Measurements from ENCODE around the gene GATAD2B. TPM values are rescaled to one million over a fixed set of nuclear protein-coding genes. Genes with fewer than 3 reads are reported as not detected.

GATAD2B gene
- total and polyA plus RNA-seq, 2 donors (not counting 3 experiments of a cell fraction or from before 2014, with no cell fraction given) = 8.5 to 46.3 TPM

- DNase-seq (ENCODE audit: low read depth, low spot score) = no peak
- Histone ChIP-seq H4K20me1 (replicated peaks; ENCODE audit: control insufficient read depth, extremely low read depth, insufficient read depth, low read length) (no peaks in the 10 kb centered on the region), H3K9me1 (replicated peaks; ENCODE audit: control insufficient read depth, extremely low read depth, insufficient read depth, low read length) (no peaks in the 10 kb centered on the region), H3K4me3 (replicated peaks in 1 of 3; ENCODE audit: insufficient read depth in 1 of 3, low read depth in 1 of 3, low read length in 3 of 3) (no peak overlapping the region), H3K27me3 (ENCODE audit: control insufficient read depth in 2 of 2, insufficient read depth in 2 of 2, low read length in 2 of 2) (no peaks in the 10 kb centered on the region), H3K4me1 (ENCODE audit: control insufficient read depth, extremely low read depth, insufficient read depth, low read length) (peaks cover 5% of the 10 kb centered on the region), H3K79me2 (ENCODE audit: control insufficient read depth, insufficient read depth, low read length) (no peaks in the 10 kb centered on the region), H3K9me3 (replicated peaks; ENCODE audit: control insufficient read depth, insufficient read depth, low read length) (no peaks in the 10 kb centered on the region), H3K27ac (ENCODE audit: insufficient read depth, low read depth, low read length) (no peak overlapping the region), H3K4me2 (ENCODE audit: insufficient read depth, low read length) (no peak overlapping the region), H3K9ac (replicated peaks; ENCODE audit: extremely low read depth, insufficient read depth, low read length) (no peak overlapping the region), H2AFZ (ENCODE audit: low read depth, low read length) (no peak overlapping the region), H3K36me3 (ENCODE audit: control insufficient read depth in 2 of 2, extremely low read depth in 1 of 2, insufficient read depth in 2 of 2, low read length in 2 of 2) (peaks cover 5 to 47% of the 10 kb centered on the region in 2 experiments)
- ChIA-PET CTCF (no interaction called here), POLR2A (no interaction called here)
- intact Hi-C loops (cut with micrococcal nuclease) = no loop called here
- BruUV-seq (replicated peaks) = no TSS peak
- FAIRE-seq = no peak
- dilution Hi-C loops (cut with MboI; ENCODE audit: extremely low pct_ligation_motif_present, low sequenced_read_pairs) = no loop called here
- TF ChIP-seq MYC (IDR thresholded peaks at IDR 0.05; ENCODE audit: low read depth, low read length) = no peak
- no peak for TF ChIP-seq FOS (IDR thresholded peaks at IDR 0.05; ENCODE audit: borderline replicate concordance, insufficient read depth, low read length)
- TF ChIP-seq CTCF (IDR thresholded peaks at IDR 0.05; ENCODE audit: extremely low read depth in 1 of 2, insufficient read depth in 1 of 2, low read depth in 1 of 2, low read length in 2 of 2) = no peak
- no peak for TF ChIP-seq JUN (IDR thresholded peaks at IDR 0.05; ENCODE audit: borderline replicate concordance, insufficient read depth, insufficient read length, low read depth)
- no peak for TF ChIP-seq POLR2AphosphoS5 (IDR thresholded peaks at IDR 0.05; ENCODE audit: insufficient read depth, low read depth, low read length)
- TF ChIP-seq POLR2A (IDR thresholded peaks at IDR 0.05; ENCODE audit: low read depth, low read length) = no peak
- no peak for TF ChIP-seq MAX (IDR thresholded peaks at IDR 0.05; ENCODE audit: insufficient read depth, insufficient read length)
Observed at GRCh38 chr1:153933955-153934354, 11.2 kb upstream of the GATAD2B start.

All from endothelial cell of umbilical vein (primary cell).